Thyroid gland (tissue), 4 donors: ENCODE measurements around the gene ASAP2. TPM values are rescaled to one million over a fixed set of nuclear protein-coding genes. Genes with fewer than 3 reads are reported as not detected.

Experiments
- DNase-seq, 2 donors: peaks; one replicate each; pipeline ENCODE4 v3.0.0-alpha.2; 2019
- H3K27ac ChIP-seq, 3 donors: fragments of 200-600 bp; sonication (generic); 1 replicate in 2 of 3; 2 replicates in 1 of 3; pipeline ENCODE4 v1.5.1; 2016 to 2019; ENCODE audit warnings: mild to moderate bottlenecking in 1 of 3, moderate library complexity in 1 of 3
- H3K27me3 ChIP-seq: fragments of 200-600 bp; sonication (generic); one replicate; pipeline ENCODE4 v1.5.1; 2019
- H3K36me3 ChIP-seq, 2 donors: fragments of 200-600 bp; sonication (generic); one replicate each; pipeline ENCODE4 v1.5.1; 2016 to 2019
- H3K4me1 ChIP-seq, 2 donors: fragments of 200-600 bp; sonication (generic); one replicate each; pipeline ENCODE4 v1.5.1; 2017 to 2019
- H3K4me3 ChIP-seq, 3 donors: fragments of 200-600 bp; sonication (generic); replicated peaks in 1 of 3; 1 replicate in 2 of 3; 2 replicates in 1 of 3; pipeline ENCODE4 v1.5.1; 2016; ENCODE audit warnings: mild to moderate bottlenecking in 1 of 3
- H3K9me3 ChIP-seq: fragments of 200-600 bp; sonication (generic); one replicate; pipeline ENCODE4 v1.5.1; 2017
- POLR2A ChIP-seq, 2 donors: fragments of 450-650 bp; IDR thresholded peaks; one replicate each; pipeline ENCODE4 v1.6.1; 2017; ENCODE audit warnings: antibody characterized with exemption in 2 of 2, mild to moderate bottlenecking in 2 of 2, moderate library complexity in 1 of 2
- WGBS, 2 donors: methylation state at CpG; one replicate each; pipeline ENCODE4 v1.1.5; 2017; 5-methylcytosine and 5-hydroxymethylcytosine counted together
- intact Hi-C: fragments of 100-400 bp; cut with DNase I; formaldehyde crosslinking; loops from one replicate; pipeline ENCODE4 v1.15.1; 2023
- total RNA-seq, 4 donors: library from RNA; depleted of rRNA; stranded (reverse); fragments of >200 nt; gene quantifications; one replicate each; pipeline ENCODE4 v1.2.3, GENCODE V29; 2016
- TF ChIP-seq, protein P1 (sequence below), 6 experiments: fragments of 200-600 bp in 3 of 6; fragments of 450-650 bp in 3 of 6; sonication (generic) in 3 of 6; IDR thresholded peaks; one replicate each; pipeline ENCODE4 v1.5.1; 2016 to 2019; ENCODE audit warnings: antibody characterized with exemption in 6 of 6, mild to moderate bottlenecking in 2 of 6, inconsistent platforms in 1 of 6, moderate library complexity in 1 of 6

The ASAP2 gene
- total RNA-seq, 4 donors from 2014 or later, result 40.3 to 55.3 (median 47.3) TPM

GRCh38 chr2:9228781-9229469 is 22.3 kb downstream of the ASAP2 start:
- H3K36me3 ChIP-seq, result no peaks in the 10 kb centered on the region
- H3K4me1 ChIP-seq, result peaks cover 50 to 83% of the 10 kb centered on the region in 2 donors
- TF ChIP-seq, protein P1, sequence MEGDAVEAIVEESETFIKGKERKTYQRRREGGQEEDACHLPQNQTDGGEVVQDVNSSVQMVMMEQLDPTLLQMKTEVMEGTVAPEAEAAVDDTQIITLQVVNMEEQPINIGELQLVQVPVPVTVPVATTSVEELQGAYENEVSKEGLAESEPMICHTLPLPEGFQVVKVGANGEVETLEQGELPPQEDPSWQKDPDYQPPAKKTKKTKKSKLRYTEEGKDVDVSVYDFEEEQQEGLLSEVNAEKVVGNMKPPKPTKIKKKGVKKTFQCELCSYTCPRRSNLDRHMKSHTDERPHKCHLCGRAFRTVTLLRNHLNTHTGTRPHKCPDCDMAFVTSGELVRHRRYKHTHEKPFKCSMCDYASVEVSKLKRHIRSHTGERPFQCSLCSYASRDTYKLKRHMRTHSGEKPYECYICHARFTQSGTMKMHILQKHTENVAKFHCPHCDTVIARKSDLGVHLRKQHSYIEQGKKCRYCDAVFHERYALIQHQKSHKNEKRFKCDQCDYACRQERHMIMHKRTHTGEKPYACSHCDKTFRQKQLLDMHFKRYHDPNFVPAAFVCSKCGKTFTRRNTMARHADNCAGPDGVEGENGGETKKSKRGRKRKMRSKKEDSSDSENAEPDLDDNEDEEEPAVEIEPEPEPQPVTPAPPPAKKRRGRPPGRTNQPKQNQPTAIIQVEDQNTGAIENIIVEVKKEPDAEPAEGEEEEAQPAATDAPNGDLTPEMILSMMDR (IDR thresholded peaks at IDR 0.05), result no peak
- TF ChIP-seq POLR2A (IDR thresholded peaks at IDR 0.05), result no peak
- H3K27me3 ChIP-seq, result no peaks in the 10 kb centered on the region
- H3K4me3 ChIP-seq, result no peak overlapping the region
- WGBS, 2 donors, result 89 to 90% methylated on average over 15 of the region's 15 CpGs
- no peak for DNase-seq
- peak overlapping the region in 1 of 3 donors; percentile 5 for H3K27ac ChIP-seq
- no peaks in the 10 kb centered on the region for H3K9me3 ChIP-seq
- intact Hi-C loops, result no loop called here

GRCh38 chr2:9229470-9229820 is 22.8 kb downstream of the ASAP2 start:
- TF ChIP-seq, protein P1 (IDR thresholded peaks at IDR 0.05), result no peak
- no peak for TF ChIP-seq POLR2A (IDR thresholded peaks at IDR 0.05)
- Histone ChIP-seq H3K4me1 (peaks cover 52 to 88% of the 10 kb centered on the region in 2 donors), H3K4me3 (no peak overlapping the region), H3K27me3 (no peaks in the 10 kb centered on the region), H3K27ac (peak overlapping the region in 1 of 3 donors; percentile 5), H3K36me3 (no peaks in the 10 kb centered on the region), H3K9me3 (no peaks in the 10 kb centered on the region)
- intact Hi-C loops, result no loop called here
- 81 to 90% methylated on average over 6 of the region's 6 CpGs for WGBS, 2 donors
- no peak for DNase-seq

DNA sequence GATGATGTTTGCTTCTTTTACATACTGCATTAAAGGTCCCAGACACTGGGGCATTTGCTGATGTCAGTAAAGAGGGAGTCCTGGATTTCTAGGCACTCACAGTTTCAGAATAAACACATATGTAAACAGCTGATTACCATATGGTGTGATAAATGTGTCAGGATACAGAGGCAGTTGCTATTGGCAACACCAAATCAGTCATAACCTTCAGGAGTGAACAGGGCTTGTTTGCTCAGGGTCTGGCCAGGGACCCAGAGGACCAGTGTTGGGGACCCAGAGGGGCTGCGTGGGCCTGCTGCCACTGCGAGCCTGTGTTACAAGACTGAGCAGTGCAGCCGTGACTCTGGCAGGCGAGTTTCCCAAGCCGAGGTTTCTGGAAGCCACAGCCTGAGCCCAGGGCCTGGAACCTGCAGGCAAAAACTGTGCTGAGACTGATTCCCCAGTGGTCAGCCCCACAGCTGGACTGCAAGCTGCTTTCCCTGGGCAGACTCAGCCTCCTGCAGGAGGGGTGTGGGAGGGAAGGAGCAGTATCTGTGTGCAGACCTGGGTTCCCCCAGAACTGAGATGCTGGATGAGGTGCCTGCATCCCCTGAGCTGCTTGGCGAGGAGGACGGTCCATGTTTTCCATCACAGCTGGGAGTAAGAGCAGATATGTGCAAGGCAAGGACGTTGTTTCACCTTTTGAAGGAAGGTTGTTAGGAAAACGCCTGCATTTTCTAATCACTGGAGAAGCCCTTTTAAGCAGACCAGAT is 23.6 kb downstream of the ASAP2 start:
- H3K36me3 ChIP-seq, result no peaks in the 10 kb centered on the region
- TF ChIP-seq POLR2A (IDR thresholded peaks at IDR 0.05), result no peak
- TF ChIP-seq, protein P1 (IDR thresholded peaks at IDR 0.05), result no peak
- no peak for DNase-seq
- 74 to 81% methylated on average over 7 to 9 of the region's 9 CpGs for WGBS, 2 donors
- no peaks in the 10 kb centered on the region for H3K9me3 ChIP-seq
- peak overlapping the region in 1 of 3 donors; percentile 16 for H3K27ac ChIP-seq
- H3K27me3 ChIP-seq, result no peaks in the 10 kb centered on the region
- H3K4me3 ChIP-seq, result no peak overlapping the region
- intact Hi-C loops, result no loop called here
- H3K4me1 ChIP-seq, result peaks cover 60 to 95% of the 10 kb centered on the region in 2 donors

GRCh38 chr2:9230881-9231280 is 24.3 kb downstream of the ASAP2 start:
- peaks cover 66 to 95% of the 10 kb centered on the region in 2 donors for H3K4me1 ChIP-seq
- intact Hi-C loops, result no loop called here
- TF ChIP-seq POLR2A (IDR thresholded peaks at IDR 0.05), result no peak
- peak overlapping the region in 2 of 3 donors; percentile 52 to 57 for H3K27ac ChIP-seq
- H3K9me3 ChIP-seq, result no peaks in the 10 kb centered on the region
- H3K36me3 ChIP-seq, result no peaks in the 10 kb centered on the region
- H3K27me3 ChIP-seq, result no peaks in the 10 kb centered on the region
- 24 to 60% methylated on average over 4 of the region's 4 CpGs for WGBS, 2 donors
- DNase-seq, result peak; percentile 17 to 42
- H3K4me3 ChIP-seq, result no peak overlapping the region

DNA sequence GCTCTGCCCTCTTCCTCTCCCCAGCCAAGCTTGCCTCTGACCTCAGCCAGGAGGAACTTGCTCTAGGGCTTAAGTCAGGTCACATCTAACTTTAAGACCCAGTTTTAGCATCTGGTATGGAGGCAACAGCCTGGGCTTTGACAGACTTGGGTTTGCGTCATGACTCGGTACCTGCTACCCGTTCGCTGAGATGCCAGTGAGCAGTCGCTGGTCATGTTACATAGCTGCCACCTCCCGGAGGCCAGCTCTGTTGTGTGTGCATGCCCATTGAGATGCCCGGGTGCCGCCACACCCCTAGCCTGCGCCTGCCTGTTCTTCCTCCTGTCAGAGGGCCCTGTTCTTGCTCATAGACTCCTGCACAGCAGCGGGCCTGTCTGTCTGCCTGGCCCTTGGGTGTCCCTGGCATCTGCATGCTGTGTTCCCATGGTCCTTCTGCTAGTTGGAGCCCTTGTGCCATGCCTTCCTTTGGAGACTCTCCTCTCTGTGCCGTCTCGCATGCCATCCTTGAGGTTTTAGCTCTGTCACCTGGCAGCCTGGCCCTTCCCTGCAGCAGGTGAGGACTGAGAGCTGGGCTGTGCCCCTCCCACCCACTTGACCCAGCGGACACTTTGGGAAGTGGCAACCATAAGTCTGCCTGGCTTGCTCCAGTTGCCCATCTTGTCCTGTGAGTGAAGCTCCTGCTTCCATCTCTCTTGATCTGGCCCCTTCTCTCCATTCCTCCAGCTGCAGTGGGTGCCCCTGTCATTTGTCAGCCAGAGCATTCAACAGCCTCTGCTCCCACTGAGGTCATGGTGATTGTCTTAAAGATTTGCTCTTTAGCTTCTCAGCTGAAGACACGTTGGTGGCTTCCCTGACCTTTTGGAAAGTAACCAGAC is 24.9 kb downstream of the ASAP2 start:
- TF ChIP-seq, protein P1 (IDR thresholded peaks at IDR 0.05), result no peak
- TF ChIP-seq POLR2A (IDR thresholded peaks at IDR 0.05), result no peak
- no peaks in the 10 kb centered on the region for H3K27me3 ChIP-seq
- H3K9me3 ChIP-seq, result no peaks in the 10 kb centered on the region
- intact Hi-C loops, result no loop called here
- H3K27ac ChIP-seq, result peak overlapping the region; percentile 38 to 57 (median 52)
- peak; percentile 61 to 66 for DNase-seq
- H3K36me3 ChIP-seq, result no peaks in the 10 kb centered on the region
- H3K4me3 ChIP-seq, result no peak overlapping the region
- WGBS, 2 donors, result 81 to 82% methylated on average over 14 of the region's 14 CpGs
- peaks cover 66 to 95% of the 10 kb centered on the region in 2 donors for H3K4me1 ChIP-seq
